LNCaP clone FGC (cell line): ENCODE measurements around the gene HTR6.

Experiments used
- DNase-seq: peaks from one replicate; pipeline ENCODE4 v3.0.0-alpha.2; 2011; ENCODE audit warnings: low read depth
- H3K4me3 ChIP-seq: 2 replicates; pipeline ENCODE4 v1.5.1; 2011; ENCODE audit warnings: mild to moderate bottlenecking, low read depth, low read length, control low read depth
- CTCF ChIP-seq: IDR thresholded peaks from 2 replicates; pipeline ENCODE4 v1.5.1; 2012; ENCODE audit warnings: mild to moderate bottlenecking; ENCODE audit not compliant: control insufficient read depth, insufficient read depth; ENCODE audit errors: extremely low read depth

HTR6 gene

GRCh38 chr1:19715334-19716203 lies 50.9 kb downstream of the HTR6 start:
- peak; percentile 67 for TF ChIP-seq CTCF
- H3K4me3 ChIP-seq = no peak overlapping the region
- peak; percentile 77 for DNase-seq

- no peak for TF ChIP-seq CTCF
These were observed 52.8 kb downstream of the HTR6 start for GRCh38 chr1:19717467-19717866.

GRCh38 chr1:19720174-19720573 lies 55.5 kb downstream of the HTR6 start:
- no peak for DNase-seq
- H3K4me3 ChIP-seq = no peak overlapping the region

More at GRCh38 chr1:19717467-19717866, 52.8 kb downstream of the HTR6 start:
- H3K4me3 ChIP-seq = no peak overlapping the region
- DNase-seq = no peak

DNA sequence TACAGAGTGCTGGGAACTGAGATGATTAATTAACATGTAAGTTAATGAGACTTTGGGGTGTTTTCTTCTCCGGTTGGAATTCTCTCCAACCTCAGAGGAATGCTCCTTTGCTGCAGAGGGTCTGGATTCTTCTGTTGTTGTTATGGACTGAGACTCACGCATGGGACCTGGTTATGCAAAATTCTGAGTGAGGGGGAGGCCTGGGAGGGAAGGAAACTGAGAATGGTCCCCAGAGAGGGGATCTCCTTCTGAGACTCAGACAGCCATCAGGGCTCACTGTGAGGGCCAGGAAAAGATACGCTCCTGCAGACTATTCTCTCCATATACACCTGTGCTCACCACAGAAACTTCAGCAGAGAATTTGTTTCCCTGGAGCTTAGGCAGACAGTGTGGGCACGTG lies 56.3 kb downstream of the HTR6 start:
- DNase-seq = no peak
- TF ChIP-seq CTCF = no peak

More at GRCh38 chr1:19720174-19720573, 55.5 kb downstream of the HTR6 start:
- no peak for TF ChIP-seq CTCF

GRCh38 chr1:19723874-19724273 lies 59.2 kb downstream of the HTR6 start:
- no peak for TF ChIP-seq CTCF
- no peak for DNase-seq
- H3K4me3 ChIP-seq = no peak overlapping the region

More for the DNA sequence above, 56.3 kb downstream of the HTR6 start:
- no peak overlapping the region for H3K4me3 ChIP-seq

DNA sequence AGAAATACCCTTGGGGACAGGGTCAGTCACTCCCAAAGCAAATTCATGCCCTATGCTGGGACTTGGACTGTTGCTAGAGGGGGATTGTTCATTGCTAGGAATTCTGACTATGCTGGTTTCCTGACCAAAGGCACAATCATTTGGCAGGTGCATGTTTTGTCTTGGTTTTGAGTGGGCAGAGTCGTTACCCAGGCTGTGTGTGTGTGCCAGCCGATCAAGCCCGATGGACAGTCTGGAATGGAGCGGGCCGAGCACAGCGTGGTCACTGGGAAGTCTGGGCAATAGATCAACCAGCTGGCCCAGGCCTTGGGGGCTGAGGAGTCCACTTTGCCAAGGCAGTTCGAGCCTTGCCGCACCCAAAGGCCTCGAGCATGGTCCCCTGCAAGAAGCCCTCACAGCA lies 60.9 kb downstream of the HTR6 start:
- no peak for TF ChIP-seq CTCF
- H3K4me3 ChIP-seq = no peak overlapping the region
- no peak for DNase-seq
